NOMO-1 (cell line): Measurements from ENCODE around the gene PDCD1.
"Not testable (repeated sequence)": the region's sequence is repeated elsewhere in the genome, so short reads cannot be mapped to it uniquely, and the experiment has no call there.

Experiments used
- DNase-seq, 2 experiments: peaks; one replicate each; lab custom pipeline; 2025; ENCODE audit not compliant: unreplicated experiment in 2 of 2; lab: John Stamatoyannopoulos, UW

The PDCD1 gene

GRCh38 chr2:241858206-241859016 is at the start of gene PDCD1:
TSS of gene PDCD1 (minus strand) at chr2:241858894. CDS start at chr2:241858838, 56 bp downstream.
- no peak for DNase-seq

DNA sequence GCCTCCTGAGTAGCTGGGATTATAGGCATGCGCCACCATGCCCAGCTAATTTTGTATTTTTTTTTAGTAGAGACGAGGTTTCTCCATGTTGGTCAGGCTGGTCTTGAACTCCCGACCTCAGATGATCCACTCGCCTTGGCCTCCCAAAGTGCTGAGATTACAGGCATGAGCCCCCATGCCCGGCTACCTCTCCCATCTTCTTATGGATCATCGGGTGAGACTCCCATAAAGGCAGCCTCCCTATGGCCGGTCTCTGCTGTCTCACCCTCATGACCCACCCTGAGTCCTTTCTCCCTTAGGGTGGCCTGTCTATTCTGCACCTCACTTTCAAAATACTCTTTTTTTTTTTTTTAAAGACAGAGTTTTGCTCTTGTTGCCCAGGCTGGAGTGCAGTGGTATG is 49.1 kb upstream of the PDCD1 start:
- not testable (repeated sequence) for DNase-seq

DNA sequence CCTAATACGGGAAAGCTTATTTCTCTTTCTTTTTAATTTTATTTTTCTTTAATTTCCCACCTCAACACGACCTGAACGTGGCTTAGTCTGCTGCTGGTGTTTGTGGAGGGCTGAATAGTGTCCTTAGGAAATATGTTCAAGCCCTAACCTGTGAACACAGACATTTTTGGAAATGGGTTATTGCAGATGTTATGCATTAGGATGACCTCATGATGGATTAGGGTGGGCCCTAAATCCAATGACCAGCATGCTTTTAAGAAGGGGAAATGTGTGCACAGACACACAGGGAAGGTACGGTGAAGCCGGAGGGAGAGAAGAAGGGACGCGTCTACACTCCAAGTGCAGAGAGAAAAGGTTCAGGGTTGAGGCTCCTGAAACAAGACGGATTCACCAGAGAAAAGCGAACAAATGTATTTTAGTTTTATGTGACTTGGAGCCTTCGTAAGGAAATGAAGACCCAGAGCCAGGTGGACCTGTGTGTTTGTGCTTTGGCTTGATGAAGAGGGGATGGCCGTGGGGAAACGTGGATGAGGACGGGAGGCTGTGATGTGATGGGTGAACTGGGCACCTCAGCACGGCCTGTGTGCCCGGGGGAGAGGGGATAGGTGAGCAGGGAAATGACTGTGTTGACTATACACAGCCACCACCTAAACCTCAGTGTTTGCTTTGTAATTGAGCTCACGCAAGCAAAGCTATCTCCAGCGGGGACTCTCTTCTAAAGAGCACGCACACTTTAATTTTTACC is 48.3 kb upstream of the PDCD1 start:
- DNase-seq = no peak

- not testable (repeated sequence) for DNase-seq
These were observed 47.7 kb upstream of the PDCD1 start for GRCh38 chr2:241906378-241906770.

- DNase-seq = no peak
These were observed 47.2 kb upstream of the PDCD1 start for GRCh38 chr2:241905716-241906377.

DNA sequence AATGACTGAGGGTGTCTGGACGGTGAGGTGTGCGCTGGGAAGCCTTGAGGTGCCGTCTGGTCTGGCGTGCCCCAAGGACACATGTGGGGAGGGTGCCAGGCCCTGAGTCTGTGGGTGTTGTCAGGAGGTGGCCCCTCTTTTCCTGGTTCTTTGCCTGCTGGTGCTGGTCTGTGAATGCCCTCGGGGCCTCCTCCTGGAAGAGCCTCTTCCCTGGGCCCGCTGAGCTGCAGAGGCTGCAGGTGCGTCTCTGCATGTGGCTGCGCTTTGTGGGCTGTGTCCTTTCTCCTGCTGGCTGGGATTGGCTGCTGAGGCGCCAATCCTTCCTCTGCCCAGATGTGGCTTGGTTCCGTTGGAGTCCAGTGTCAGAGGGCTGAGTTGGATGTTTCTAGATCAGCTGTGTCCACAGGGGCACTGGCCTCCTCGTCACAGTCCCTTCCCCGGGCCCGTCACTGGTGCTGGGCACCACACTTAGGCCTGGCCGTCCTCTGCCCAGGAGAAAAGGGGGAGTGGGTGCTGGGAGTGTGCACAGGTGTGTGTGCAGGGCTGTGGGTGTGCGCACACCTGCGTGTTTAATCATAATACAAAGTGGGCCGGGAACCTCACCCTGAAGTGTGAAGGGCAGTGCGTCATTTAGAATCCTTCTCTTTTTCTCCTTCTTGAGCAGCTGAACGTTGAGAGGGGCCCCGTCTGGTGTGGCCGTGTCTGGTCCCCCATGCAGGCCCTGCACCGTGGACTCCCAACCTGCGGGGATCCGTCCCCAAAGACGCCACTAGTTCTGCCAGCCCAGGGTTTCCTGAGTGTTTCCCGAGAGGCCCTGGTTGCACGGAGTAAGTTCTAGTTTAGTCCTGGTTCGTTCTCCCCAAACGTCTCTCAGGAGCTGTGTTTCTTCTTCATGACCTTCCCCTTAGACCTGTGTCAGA is 46.4 kb upstream of the PDCD1 start:
- no peak for DNase-seq

DNA sequence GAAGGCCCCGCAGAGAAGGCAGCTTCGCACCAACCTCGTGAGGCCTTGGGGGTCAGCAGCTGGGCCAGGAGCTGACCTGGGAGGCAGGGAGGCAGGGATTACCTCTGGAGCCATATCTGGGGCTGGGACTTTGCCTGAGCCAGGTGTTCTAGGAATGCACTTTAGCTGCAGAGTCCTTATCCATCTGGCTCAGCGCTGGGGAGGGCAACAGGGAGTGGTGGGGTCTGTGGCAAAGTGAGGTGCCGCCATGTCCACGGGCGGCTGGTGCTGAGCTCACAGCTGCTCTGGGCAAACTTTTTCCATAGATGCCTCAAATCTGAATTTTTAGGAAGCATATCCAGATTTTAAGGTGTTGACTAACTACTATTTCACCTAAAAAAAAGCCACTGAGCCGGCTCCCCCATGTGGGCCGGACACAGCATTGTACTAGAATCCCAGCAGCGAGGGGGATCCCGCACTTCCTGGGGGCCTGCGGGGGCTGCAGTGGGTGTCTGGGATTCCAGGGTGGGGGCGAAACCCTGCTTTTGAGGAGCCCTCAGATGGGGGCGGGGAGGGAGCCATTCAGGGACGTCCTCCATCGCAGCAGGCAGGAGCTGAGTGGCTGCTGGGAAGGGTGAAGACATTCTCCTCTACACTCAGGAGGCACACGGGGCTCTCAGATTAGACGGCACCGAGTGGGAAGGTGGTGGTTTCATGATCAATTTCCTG is 45.5 kb upstream of the PDCD1 start:
- DNase-seq = no peak

- no peak for DNase-seq
These were observed 44.7 kb upstream of the PDCD1 start for GRCh38 chr2:241903121-241904010.

DNA sequence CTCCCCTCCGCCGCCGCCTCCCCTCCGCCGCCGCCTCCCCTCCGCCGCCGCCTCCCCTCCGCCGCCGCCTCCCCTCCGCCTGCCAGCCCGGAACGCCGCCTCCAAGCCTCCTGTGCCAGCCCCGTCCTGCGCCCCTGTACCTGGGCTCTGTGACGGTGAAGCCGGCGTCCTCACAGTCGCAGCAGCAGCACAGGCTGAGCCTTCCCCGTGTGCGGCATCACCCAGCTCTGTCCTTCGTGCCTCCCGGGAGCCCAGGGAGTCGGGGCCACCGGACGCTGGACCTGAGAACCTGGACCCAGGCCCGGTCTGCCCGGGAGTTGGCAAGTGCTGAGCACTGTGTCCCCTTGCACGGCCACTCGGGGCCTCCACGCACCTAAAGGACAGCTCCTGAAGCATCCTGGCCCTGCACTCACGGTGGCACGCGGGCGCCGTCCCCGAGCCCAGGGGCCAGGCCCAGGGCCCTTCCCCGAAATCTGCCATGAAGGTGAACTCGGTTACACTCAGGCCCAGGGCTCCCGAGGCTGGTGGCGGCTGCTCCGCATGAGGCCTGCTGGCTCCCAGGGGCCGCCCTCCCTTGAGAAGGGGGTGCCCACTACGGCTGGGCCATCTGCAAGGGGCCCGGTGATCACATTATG is 43.8 kb upstream of the PDCD1 start:
- DNase-seq = no peak

GRCh38 chr2:241901500-241902351 is 43.0 kb upstream of the PDCD1 start:
- DNase-seq = no peak

DNA sequence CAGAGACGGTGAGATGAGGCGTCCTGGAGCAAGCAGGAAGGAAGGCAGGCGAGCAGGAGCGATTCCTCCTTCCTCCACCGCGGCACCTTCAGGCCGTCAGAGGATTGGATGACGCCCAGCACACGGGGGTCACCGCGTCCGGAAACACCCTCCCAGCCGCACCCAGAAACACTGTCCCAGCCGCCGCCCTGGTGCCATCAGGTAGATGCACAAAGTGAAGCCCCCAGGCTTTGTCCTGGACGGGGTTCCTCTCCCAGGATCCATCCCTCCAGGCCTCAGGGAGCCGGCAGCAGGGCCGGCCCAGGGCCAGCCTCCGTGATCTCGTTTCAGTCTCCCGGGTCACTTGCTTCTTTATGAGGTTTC is 42.3 kb upstream of the PDCD1 start:
- DNase-seq = no peak

DNA sequence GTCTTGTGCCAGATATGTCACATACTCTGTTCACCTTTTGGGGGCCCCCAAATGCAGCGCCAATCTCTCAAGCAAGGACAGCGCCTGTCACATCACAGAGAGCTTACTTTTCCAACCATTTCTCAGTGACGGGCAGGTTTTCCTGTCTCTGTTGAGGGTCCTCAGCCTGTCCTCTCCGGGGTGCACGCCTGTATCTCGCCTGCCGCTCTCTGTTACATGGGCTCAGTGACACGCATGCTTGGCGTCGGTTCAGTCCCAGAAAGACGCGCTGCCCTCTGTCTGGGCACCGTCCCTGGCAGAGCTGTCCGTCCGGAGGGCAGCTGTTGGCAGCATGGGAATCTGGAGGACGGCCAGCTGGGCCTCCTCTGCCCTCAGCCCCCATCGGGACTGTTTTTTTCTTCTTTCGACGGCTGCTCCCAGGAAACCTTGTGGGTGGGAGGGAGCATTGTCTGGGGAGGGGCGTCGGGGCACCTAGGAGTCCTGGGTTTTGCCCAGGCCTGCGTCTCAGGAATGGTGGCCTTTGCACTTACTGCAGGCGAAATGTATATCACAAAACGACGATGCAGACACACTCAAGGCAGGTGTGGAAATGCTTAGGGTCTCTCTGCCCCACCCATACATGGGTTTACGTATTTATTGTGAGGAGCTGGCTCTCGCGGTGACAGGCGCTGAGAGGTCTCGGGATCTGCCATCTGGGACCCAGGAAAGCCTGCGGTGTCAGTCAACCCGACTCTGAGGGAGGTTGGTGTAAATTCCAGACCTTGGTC is 41.7 kb upstream of the PDCD1 start:
- no peak for DNase-seq

GRCh38 chr2:241898463-241899270 is 40.0 kb upstream of the PDCD1 start:
- no peak for DNase-seq

GRCh38 chr2:241897231-241897916 is 38.7 kb upstream of the PDCD1 start:
- no peak for DNase-seq

GRCh38 chr2:241896746-241897201 is 38.1 kb upstream of the PDCD1 start:
- DNase-seq = no peak
